GM21529 (cell line): ENCODE results near the gene E2F2.

Source experiments
- ATAC-seq: cut with Tn5 transposase; IDR thresholded peaks from one replicate; pipeline ENCODE4 v1.9.1; 2021; ENCODE audit not compliant: unreplicated experiment

Gene E2F2

GRCh38 chr1:23530747-23531561, at the start of gene E2F2:
Gene E2F2 (minus strand): TSS chr1:23531233. CDS start chr1:23530793, 440 bp downstream.
- peak; percentile 42 for ATAC-seq

GRCh38 chr1:23578997-23579363, 47.9 kb upstream of the E2F2 start:
- no peak for ATAC-seq

- ATAC-seq: no peak
Measured at GRCh38 chr1:23578311-23578996, 47.4 kb upstream of the E2F2 start.

- peak; percentile 84 for ATAC-seq
Measured at GRCh38 chr1:23577056-23578004, 46.3 kb upstream of the E2F2 start.

GRCh38 chr1:23576338-23577055, 45.5 kb upstream of the E2F2 start:
- no peak for ATAC-seq

GRCh38 chr1:23575226-23575810, 44.3 kb upstream of the E2F2 start:
- ATAC-seq: no peak

- peak; percentile 55 for ATAC-seq
Measured at GRCh38 chr1:23574265-23574754, 43.3 kb upstream of the E2F2 start.

GRCh38 chr1:23573574-23574182, 42.6 kb upstream of the E2F2 start:
- no peak for ATAC-seq

- no peak for ATAC-seq
Measured at GRCh38 chr1:23571465-23571864, 40.4 kb upstream of the E2F2 start.

- ATAC-seq: no peak
Measured at GRCh38 chr1:23570001-23570691, 39.1 kb upstream of the E2F2 start.

- no peak for ATAC-seq
Measured at GRCh38 chr1:23568608-23569383, 37.8 kb upstream of the E2F2 start.

GRCh38 chr1:23567996-23568607, 37.1 kb upstream of the E2F2 start:
- no peak for ATAC-seq

GRCh38 chr1:23567629-23567995, 36.6 kb upstream of the E2F2 start:
- ATAC-seq: no peak

- no peak for ATAC-seq
Measured at GRCh38 chr1:23566304-23566703, 35.3 kb upstream of the E2F2 start.

- no peak for ATAC-seq
Measured at GRCh38 chr1:23565776-23566175, 34.7 kb upstream of the E2F2 start.

GRCh38 chr1:23564529-23565122, 33.6 kb upstream of the E2F2 start:
- no peak for ATAC-seq

GRCh38 chr1:23563755-23564374, 32.8 kb upstream of the E2F2 start:
- no peak for ATAC-seq
